ENCODE measurements around the gene SHISA4. TPM values are rescaled to one million over a fixed set of nuclear protein-coding genes. Genes with fewer than 3 reads are reported as not detected.
"Not testable (repeated sequence)": the region's sequence is repeated elsewhere in the genome, so short reads cannot be mapped to it uniquely, and the experiment has no call there.

Gene SHISA4, protein sequence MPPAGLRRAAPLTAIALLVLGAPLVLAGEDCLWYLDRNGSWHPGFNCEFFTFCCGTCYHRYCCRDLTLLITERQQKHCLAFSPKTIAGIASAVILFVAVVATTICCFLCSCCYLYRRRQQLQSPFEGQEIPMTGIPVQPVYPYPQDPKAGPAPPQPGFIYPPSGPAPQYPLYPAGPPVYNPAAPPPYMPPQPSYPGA
- total RNA-seq = 37.7 TPM

- intact Hi-C loops (cut with DNase I) = no loop called here
- peak; percentile 83 for DNase-seq (ENCODE audit: low spot score)
- ATAC-seq = peak; percentile 82
Observed at GRCh38 chr1:201888282-201889089, at the start of gene SHISA4. Gene SHISA4 (plus strand): TSS chr1:201888898. CDS start chr1:201888995, 97 bp downstream.

DNA sequence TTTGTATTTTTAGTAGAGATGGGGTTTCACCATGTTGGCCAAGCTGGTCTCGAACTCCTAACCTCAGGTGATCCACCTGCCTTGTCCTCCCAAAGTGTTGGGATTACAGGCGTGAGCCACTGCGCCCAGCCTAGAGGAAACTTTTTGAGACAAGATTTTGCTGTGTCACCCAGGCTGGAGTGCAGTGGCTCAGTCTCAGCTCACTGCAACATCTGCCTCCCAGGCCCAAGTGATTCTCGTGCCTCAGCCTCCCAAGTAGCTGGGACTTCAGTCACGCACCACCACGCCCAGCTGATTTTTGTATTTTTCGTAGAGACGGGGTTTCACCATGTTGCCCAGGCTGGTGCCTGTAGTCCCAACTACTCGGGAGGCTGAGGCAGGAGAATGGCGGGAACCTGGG is 49.6 kb upstream of the SHISA4 start:
- intact Hi-C loops (cut with DNase I); DNase-seq (ENCODE audit: low spot score); ATAC-seq: not testable (repeated sequence)

DNA sequence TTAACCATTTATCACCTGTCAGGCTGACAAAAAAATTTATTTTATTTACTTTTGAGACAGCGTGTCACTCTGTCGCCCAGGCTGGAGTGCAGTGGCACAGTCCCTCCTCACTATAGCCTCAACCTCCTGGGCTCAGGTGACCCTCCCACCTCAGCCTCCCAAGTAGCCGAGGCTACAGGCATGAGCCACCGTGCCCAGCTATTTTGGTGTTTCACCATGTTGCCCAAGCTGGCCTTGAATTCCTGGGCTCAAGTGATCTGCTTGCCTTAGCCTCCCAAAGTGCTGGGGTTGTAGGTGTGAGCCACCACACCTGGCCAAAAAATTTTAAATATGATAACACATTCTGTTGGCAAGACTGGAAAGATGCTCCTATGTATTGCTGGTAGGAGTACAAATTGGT is 48.6 kb upstream of the SHISA4 start:
- intact Hi-C loops (cut with DNase I) = no loop called here
- no peak for ATAC-seq
- no peak for DNase-seq (ENCODE audit: low spot score)

DNA sequence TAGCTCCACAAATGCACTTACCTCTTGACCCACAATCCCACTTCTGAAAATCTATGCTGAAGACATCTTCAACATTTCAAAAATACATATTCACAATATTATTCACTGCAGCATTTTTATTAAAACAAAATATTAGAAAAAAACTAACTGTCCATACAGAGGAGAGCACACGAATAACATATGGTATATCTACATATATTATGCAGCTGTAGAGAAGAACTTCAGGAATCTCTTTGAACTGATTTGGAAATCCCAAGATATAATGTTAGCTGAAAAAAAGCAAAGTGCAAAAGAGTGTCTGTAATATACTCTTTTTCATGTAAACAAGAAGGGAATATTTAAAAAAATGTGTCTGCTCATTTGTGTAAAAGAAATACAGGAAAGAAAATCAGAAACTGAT is 48.2 kb upstream of the SHISA4 start:
- intact Hi-C loops (cut with DNase I) = no loop called here
- ATAC-seq = no peak
- DNase-seq (ENCODE audit: low spot score) = no peak

- DNase-seq (ENCODE audit: low spot score) (no peak), ATAC-seq (no peak)
- intact Hi-C loops (cut with DNase I) = no loop called here
Observed at GRCh38 chr1:201841265-201841912, 47.3 kb upstream of the SHISA4 start.

DNA sequence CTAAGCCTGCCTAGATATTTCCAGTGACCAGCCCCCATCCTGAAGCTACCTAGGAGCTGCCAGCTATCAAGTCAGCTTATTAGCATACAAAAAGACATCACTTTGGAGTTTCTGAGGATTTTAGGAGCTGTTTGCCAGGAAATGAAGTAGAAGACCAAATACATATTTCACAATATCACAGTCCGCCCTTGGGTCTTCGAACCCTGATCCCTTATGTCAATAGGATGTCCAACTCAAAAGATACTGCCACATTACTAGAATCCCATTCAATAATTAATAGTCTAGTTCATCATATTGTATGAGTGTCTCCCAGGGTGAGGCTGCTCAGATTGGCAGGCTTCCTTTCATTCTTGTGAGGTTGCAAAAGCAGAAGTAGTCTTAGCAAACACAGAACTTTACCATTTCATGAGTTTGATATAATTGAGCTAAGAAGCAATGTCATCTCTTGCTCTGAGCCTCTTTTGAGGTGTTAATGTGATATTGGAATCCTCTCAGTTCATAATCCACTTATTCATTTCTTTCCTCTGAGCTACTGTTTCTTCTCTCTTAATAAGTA is 46.1 kb upstream of the SHISA4 start:
- intact Hi-C loops (cut with DNase I) = no loop called here
- ATAC-seq (no peak), DNase-seq (ENCODE audit: low spot score) (no peak)

- intact Hi-C loops (cut with DNase I) = no loop called here
- no peak for DNase-seq (ENCODE audit: low spot score)
- no peak for ATAC-seq
Observed at GRCh38 chr1:201845331-201846083, 43.2 kb upstream of the SHISA4 start.

DNA sequence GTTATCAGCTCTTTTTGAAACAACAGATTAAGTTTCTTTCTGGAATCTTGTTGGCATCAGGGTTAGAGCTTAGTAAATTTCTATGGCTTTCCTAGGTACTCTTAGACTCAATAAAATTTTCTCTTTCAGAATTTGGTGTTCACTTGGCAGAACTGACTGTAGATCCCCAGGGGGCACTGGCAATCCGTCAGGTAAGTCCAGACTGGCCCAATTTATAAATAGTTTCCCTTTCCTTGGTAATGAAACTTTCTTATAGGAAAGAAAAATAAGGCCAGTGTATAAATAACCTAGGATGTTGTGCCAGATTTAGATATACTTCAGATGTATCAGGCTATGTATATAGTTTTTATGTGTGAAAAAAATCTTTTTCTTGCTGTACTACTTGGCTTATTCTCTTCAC is 41.5 kb upstream of the SHISA4 start:
- ATAC-seq (no peak), DNase-seq (ENCODE audit: low spot score) (no peak)
- intact Hi-C loops (cut with DNase I) = no loop called here

GRCh38 chr1:201848230-201848629 is 40.5 kb upstream of the SHISA4 start:
- ATAC-seq (no peak), DNase-seq (ENCODE audit: low spot score) (no peak)
- intact Hi-C loops (cut with DNase I) = no loop called here

GRCh38 chr1:201849372-201850052 is 39.2 kb upstream of the SHISA4 start:
- DNase-seq (ENCODE audit: low spot score) (no peak), ATAC-seq (no peak)
- intact Hi-C loops (cut with DNase I) = no loop called here

- intact Hi-C loops (cut with DNase I) = no loop called here
- ATAC-seq (no peak), DNase-seq (ENCODE audit: low spot score) (no peak)
Observed at GRCh38 chr1:201850053-201850397, 38.7 kb upstream of the SHISA4 start.

DNA sequence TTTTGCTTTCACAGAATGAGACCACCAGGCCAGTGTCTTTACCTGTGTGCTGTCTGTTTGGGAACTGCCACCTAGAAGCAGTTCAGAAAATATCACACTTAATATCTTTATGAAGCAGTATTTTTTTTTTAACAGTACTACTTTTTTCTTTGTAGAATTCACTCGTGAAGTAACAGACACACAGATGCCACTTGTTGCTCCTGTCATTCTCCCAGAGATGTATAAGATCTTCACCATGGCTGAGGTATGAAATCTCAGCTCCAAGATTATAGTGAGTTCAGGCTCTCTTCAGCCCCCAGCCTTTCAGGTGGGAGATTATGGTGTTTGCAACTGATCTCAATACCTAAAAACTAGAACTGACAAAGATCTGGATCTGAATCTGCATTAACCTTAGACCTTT is 36.7 kb upstream of the SHISA4 start:
- ATAC-seq = no peak
- DNase-seq (ENCODE audit: low spot score) = no peak
- intact Hi-C loops (cut with DNase I) = no loop called here

- DNase-seq (ENCODE audit: low spot score); ATAC-seq; intact Hi-C loops (cut with DNase I): not testable (repeated sequence)
Observed at GRCh38 chr1:201856722-201857121, 32.0 kb upstream of the SHISA4 start.

GRCh38 chr1:201859424-201859823 is 29.3 kb upstream of the SHISA4 start:
- no peak for DNase-seq (ENCODE audit: low spot score)
- no peak for ATAC-seq
- intact Hi-C loops (cut with DNase I) = no loop called here

GRCh38 chr1:201861448-201861847 is 27.2 kb upstream of the SHISA4 start:
- ATAC-seq (no peak), DNase-seq (ENCODE audit: low spot score) (no peak)
- intact Hi-C loops (cut with DNase I) = no loop called here

DNA sequence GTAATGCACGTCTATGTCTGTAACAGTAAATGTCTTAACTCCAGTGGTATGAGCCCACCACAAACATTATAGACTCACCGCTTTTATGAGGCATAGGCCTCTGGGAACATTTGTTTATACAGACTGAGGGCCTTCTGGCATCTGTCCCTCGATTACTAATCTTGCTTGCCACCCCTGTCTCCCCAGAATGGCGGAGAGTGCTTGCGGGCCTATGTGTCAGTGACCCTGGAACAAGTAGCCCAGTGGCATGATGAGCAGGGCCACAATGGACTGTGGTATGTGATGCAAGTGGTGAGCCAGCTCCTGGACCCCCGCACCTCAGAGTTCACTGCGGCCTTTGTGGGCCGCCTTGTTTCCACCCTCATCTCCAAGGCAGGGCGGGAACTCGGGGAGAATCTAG is 18.3 kb upstream of the SHISA4 start:
- intact Hi-C loops (cut with DNase I) = no loop called here
- no peak for DNase-seq (ENCODE audit: low spot score)
- ATAC-seq = no peak

DNA sequence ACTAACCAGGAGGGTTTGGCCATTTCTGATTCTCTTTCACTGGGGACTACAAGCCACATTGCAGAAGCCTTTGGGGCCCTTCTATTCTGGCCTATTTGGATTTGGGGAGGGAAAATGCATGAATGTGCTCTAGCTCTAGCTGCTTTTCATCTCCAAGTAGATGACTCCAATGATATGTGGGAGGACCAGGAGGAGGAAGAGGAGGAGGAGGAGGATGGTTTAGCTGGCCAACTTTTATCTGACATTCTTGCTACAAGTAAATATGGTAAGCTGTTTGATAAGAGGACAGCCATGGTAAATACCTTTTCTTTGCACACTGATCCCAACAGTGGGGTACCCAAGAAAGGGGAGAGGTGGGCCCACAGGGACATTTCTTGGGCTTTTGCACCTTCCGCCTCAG is 14.0 kb upstream of the SHISA4 start:
- intact Hi-C loops (cut with DNase I) = no loop called here
- DNase-seq (ENCODE audit: low spot score) (no peak), ATAC-seq (no peak)

DNA sequence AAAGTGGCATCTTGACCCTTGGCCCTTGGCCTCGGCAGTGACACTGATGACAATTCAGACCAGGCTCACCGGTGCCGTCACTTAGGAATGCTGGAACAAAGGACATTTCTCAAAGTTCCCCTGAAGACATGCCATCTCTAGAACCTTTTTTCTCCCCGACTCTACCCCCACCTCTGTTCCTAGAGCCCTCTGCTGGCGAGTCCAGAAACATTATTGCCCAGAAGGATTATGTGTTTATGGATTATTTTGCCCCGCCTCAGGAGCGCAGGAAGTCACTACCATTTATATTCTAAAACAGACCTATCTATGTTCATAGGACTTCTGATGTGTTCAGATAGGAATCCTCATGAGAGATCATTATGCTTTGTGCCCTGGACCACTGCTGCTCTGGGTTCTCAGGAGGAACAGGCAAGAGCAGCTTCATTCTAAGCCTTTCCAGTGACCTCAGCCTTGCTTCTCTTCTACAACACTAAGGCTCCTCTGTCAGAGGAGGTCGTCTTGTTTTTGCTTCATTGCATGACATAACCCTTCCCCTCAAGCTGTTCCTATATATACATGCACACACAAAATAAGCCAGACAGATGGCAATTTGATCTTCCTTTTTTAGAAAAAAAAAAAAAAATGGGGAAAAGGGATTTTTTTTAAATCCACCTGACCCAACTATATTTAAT is 12.4 kb upstream of the SHISA4 start:
- ATAC-seq (peak; percentile 41), DNase-seq (ENCODE audit: low spot score) (no peak)
- intact Hi-C loops (cut with DNase I) = no loop called here
